ENCODE data around the gene MYH9.
A peak's percentile ranks its signal among the peaks of the same experiment; 100 is the strongest.
"Not testable (repeated sequence)": the region's sequence is repeated elsewhere in the genome, so short reads cannot be mapped to it uniquely, and the experiment has no call there.

MYH9 gene

DNA sequence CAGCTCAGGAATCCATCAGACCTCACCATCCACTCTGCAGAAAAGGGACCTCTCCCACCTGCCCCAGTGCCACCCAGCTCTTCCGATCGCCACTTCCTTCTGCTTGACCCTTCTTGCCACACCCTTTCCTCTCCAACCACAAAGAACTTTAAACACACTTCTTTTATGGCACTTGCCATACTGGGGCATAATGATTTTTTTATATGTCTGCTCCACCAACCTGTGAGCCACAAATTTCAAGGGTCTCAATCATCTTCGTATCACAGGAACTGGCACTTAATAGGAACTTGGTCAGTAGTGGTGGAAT lies 11.7 kb upstream of the MYH9 start:
- no peaks in the 10 kb centered on the region for H3K9me3 Mint-ChIP-seq
- H3K4me3 Mint-ChIP-seq: no peak overlapping the region
- H3K36me3 Mint-ChIP-seq: no peaks in the 10 kb centered on the region
- ATAC-seq: no peak
- no peaks in the 10 kb centered on the region for H3K27me3 Mint-ChIP-seq
- peaks cover 33% of the 10 kb centered on the region for H3K4me1 Mint-ChIP-seq
- H3K27ac Mint-ChIP-seq: peak overlapping the region; percentile 66

DNA sequence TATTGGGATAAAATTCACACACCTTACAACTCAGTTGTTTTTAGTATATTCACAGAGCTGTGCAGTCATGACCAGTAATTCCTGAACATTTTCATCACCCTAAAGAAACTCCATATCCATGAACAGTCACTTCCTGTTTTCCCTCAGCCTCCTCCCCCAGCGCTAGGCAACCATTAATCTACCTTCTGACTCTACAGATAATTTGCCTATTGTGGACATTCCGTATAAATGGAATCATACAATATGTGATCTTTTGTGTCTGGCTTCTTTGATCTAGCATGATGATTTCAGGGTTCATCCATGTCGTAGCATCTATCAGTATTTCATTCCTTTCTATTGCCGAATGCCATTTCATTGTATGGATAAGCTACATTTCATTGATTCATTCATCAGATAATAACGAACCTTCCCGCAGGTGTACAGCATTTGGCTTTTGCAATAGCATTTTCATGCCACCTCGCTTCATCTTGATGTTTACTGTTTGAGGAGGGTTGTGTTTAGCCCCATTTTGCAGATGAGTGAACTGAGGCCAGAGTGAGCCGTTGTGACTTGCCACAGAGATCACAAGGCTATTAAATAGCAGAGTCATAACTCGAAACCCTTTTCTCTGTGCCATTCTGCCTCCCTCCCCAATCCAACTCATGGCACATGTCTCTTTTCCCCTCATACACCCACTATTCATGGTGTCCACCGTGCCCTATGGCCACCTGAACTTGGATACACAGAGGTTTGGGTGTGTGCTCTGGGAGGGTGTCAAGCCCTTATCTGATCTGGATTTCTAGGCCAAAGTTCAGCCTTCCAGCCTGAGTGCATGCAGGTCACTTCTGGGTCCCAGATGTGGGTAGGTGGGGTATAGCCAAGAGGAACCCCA lies 11.1 kb upstream of the MYH9 start:
- no peak overlapping the region for H3K4me3 Mint-ChIP-seq
- no peaks in the 10 kb centered on the region for H3K9me3 Mint-ChIP-seq
- peaks cover 30% of the 10 kb centered on the region for H3K4me1 Mint-ChIP-seq
- H3K27ac Mint-ChIP-seq: peak overlapping the region; percentile 66
- no peaks in the 10 kb centered on the region for H3K36me3 Mint-ChIP-seq
- no peak for ATAC-seq
- no peaks in the 10 kb centered on the region for H3K27me3 Mint-ChIP-seq

GRCh38 chr22:36397131-36398093 lies 9.6 kb upstream of the MYH9 start:
- H3K36me3 Mint-ChIP-seq: no peaks in the 10 kb centered on the region
- H3K27ac Mint-ChIP-seq: peak overlapping the region; percentile 44
- peaks cover 30% of the 10 kb centered on the region for H3K4me1 Mint-ChIP-seq
- H3K27me3 Mint-ChIP-seq: no peaks in the 10 kb centered on the region
- no peaks in the 10 kb centered on the region for H3K9me3 Mint-ChIP-seq
- no peak overlapping the region for H3K4me3 Mint-ChIP-seq
- no peak for ATAC-seq

GRCh38 chr22:36395915-36396314 lies 8.1 kb upstream of the MYH9 start:
- H3K4me3 Mint-ChIP-seq: no peak overlapping the region
- peaks cover 39% of the 10 kb centered on the region for H3K4me1 Mint-ChIP-seq
- H3K9me3 Mint-ChIP-seq: no peaks in the 10 kb centered on the region
- H3K27me3 Mint-ChIP-seq: no peaks in the 10 kb centered on the region
- peak overlapping the region; percentile 33 for H3K27ac Mint-ChIP-seq
- no peak for ATAC-seq
- H3K36me3 Mint-ChIP-seq: no peaks in the 10 kb centered on the region

DNA sequence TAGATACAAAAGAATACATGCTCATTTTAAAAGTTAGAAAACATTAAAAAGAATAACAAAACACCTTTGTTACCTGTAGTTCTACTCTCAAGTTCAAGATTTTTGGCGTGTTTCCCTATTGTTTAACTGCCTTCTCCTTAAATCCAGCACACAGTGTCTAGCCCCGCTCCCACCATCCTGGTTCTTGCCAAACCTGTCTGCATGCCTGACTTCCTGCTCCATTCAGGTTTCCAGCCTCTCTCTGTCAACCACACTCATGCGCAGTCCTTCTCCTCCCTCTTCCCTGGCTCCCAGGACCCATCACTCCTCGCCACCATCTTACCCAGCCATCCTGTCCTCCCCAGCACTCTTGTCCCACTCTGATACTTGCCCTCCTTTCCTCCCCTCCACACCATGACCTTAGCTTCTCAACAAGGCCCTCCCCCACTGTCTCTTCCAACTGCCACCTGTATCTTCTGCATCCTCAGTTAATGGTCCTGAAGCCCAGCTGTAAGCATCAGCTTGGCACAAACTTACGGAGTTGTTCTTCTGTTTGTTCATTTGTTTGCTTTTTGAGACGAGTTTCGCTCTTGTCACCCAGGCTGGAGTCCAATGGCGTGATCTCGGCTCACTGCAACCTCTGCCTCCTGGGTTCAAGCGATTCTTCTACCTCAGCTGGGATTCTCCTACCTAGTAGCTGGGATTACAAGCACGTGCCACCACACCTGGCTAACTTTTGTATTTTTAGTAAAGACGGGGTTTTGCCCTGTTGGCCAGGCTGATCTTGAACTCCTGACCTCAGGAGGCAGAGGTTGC lies 7.5 kb upstream of the MYH9 start:
- ATAC-seq: no peak
- no peaks in the 10 kb centered on the region for H3K36me3 Mint-ChIP-seq
- peaks cover 45% of the 10 kb centered on the region for H3K4me1 Mint-ChIP-seq
- H3K27ac Mint-ChIP-seq: peak overlapping the region; percentile 9
- no peaks in the 10 kb centered on the region for H3K9me3 Mint-ChIP-seq
- no peak overlapping the region for H3K4me3 Mint-ChIP-seq
- H3K27me3 Mint-ChIP-seq: no peaks in the 10 kb centered on the region

- Mint-ChIP-seq H3K4me1 (peaks cover 33% of the 10 kb centered on the region), H3K9me3 (no peaks in the 10 kb centered on the region), H3K4me3 (no peak overlapping the region), H3K36me3 (peaks cover 3% of the 10 kb centered on the region), H3K27ac (peak overlapping the region; percentile 46), H3K27me3 (no peaks in the 10 kb centered on the region)
- ATAC-seq: no peak
Measured at GRCh38 chr22:36391638-36392037, 3.9 kb upstream of the MYH9 start.

- ATAC-seq, H3K27me3 Mint-ChIP-seq, H3K9me3 Mint-ChIP-seq, H3K4me3 Mint-ChIP-seq: not testable (repeated sequence)
- H3K4me1 Mint-ChIP-seq: peaks cover 44% of the 10 kb centered on the region
- H3K36me3 Mint-ChIP-seq: peaks cover 28% of the 10 kb centered on the region
- H3K27ac Mint-ChIP-seq: peak overlapping the region; percentile 89
Measured at GRCh38 chr22:36389122-36389521, 1.4 kb upstream of the MYH9 start.

- Mint-ChIP-seq H3K9me3 (no peaks in the 10 kb centered on the region), H3K36me3 (peaks cover 38% of the 10 kb centered on the region), H3K27me3 (no peaks in the 10 kb centered on the region), H3K27ac (peak overlapping the region; percentile 89), H3K4me1 (peaks cover 58% of the 10 kb centered on the region), H3K4me3 (peak overlapping the region; percentile 99)
- ATAC-seq: no peak
Measured at GRCh38 chr22:36387709-36387958, 133 bp downstream of the MYH9 start.

DNA sequence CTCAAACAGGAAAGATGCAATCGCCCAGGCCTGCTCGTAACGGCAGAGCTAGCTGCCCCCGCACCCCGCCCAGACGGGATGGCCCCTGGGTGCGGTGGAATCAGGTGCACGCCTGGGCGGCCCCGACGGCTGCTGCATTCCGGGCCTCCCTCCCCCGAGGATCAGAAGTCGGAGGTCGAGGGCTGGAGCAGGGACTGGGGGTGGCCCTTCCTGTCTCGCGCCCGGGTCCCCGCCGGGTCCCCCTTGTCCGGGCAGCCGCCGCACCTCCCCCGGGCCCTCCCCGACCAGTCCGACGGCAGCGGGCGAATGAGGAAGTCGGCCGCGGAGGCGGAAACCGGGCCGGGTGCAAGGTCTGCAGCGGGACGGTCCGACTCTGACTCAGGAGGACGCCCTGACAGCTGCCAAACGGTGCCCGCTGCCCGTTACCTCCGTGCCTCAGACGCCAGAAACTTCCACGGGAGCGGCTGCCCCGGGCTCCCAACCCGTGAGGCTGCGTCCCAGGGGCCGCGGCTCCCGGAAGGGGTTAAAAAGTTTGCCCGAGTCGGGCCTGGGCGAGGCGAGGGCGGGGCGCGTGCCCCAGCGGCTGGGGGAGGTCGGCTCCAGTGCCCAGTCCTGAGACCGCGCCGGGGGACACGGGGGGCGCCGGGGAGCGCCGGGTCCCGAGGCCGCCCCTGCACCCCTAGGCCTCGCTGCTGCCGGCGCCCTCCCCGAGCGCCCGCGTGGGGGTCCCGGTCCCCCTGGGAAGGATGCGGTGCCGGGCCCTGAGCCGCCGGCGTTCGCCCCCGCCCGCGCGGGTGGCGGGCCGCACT lies 663 bp downstream of the MYH9 start:
- peak; percentile 60 for ATAC-seq
- Mint-ChIP-seq H3K4me3 (peak overlapping the region; percentile 99), H3K27ac (peak overlapping the region; percentile 89), H3K4me1 (peaks cover 60% of the 10 kb centered on the region), H3K36me3 (peaks cover 38% of the 10 kb centered on the region), H3K9me3 (no peaks in the 10 kb centered on the region), H3K27me3 (no peaks in the 10 kb centered on the region)

- peak; percentile 63 for ATAC-seq
- Mint-ChIP-seq H3K36me3 (peaks cover 38% of the 10 kb centered on the region), H3K9me3 (no peaks in the 10 kb centered on the region), H3K4me1 (peaks cover 60% of the 10 kb centered on the region), H3K27me3 (no peaks in the 10 kb centered on the region), H3K27ac (peak overlapping the region; percentile 89), H3K4me3 (peak overlapping the region; percentile 99)
Measured at GRCh38 chr22:36386351-36386899, 1.3 kb downstream of the MYH9 start.

- peak overlapping the region; percentile 89 for H3K27ac Mint-ChIP-seq
- H3K27me3 Mint-ChIP-seq: no peaks in the 10 kb centered on the region
- H3K36me3 Mint-ChIP-seq: peaks cover 39% of the 10 kb centered on the region
- no peaks in the 10 kb centered on the region for H3K9me3 Mint-ChIP-seq
- H3K4me3 Mint-ChIP-seq: peak overlapping the region; percentile 99
- ATAC-seq: peak; percentile 13
- peaks cover 63% of the 10 kb centered on the region for H3K4me1 Mint-ChIP-seq
Measured at GRCh38 chr22:36385491-36386350, 2.0 kb downstream of the MYH9 start.

- peaks cover 44% of the 10 kb centered on the region for H3K36me3 Mint-ChIP-seq
- no peak for ATAC-seq
- H3K27ac Mint-ChIP-seq: peak overlapping the region; percentile 89
- H3K27me3 Mint-ChIP-seq: no peaks in the 10 kb centered on the region
- H3K4me3 Mint-ChIP-seq: peak overlapping the region; percentile 99
- H3K4me1 Mint-ChIP-seq: peaks cover 64% of the 10 kb centered on the region
- no peaks in the 10 kb centered on the region for H3K9me3 Mint-ChIP-seq
Measured at GRCh38 chr22:36384766-36385481, 2.8 kb downstream of the MYH9 start.

- no peaks in the 10 kb centered on the region for H3K9me3 Mint-ChIP-seq
- peaks cover 75% of the 10 kb centered on the region for H3K4me1 Mint-ChIP-seq
- peak overlapping the region; percentile 73 for H3K4me3 Mint-ChIP-seq
- H3K27me3 Mint-ChIP-seq: no peaks in the 10 kb centered on the region
- H3K36me3 Mint-ChIP-seq: peaks cover 49% of the 10 kb centered on the region
- H3K27ac Mint-ChIP-seq: peak overlapping the region; percentile 89
- no peak for ATAC-seq
Measured at GRCh38 chr22:36383110-36383581, 4.6 kb downstream of the MYH9 start.

Data from stimulated activated memory B cell treated with anti-CD40 and anti-IgM and Interleukin-4, amounts not matched to agents 10 μg/mL and 1 μg/mL and 100 μg/mL, for 72 hours (primary cell).